ENCODE measurements around the gene SAPCD2.

The SAPCD2 gene

GRCh38 chr9:137051145-137051724 lies 19.1 kb downstream of the SAPCD2 start:
- in situ Hi-C loops (cut with HindIII; ENCODE audit: low pct_ligation_motif_present, low sequenced_read_pairs): no loop called here
- Histone ChIP-seq H3K27me3 (replicated peaks) (peaks cover 41% of the 10 kb centered on the region), H3K36me3 (replicated peaks) (no peaks in the 10 kb centered on the region), H3K27ac (no peak overlapping the region), H3K4me3 (ENCODE audit: low read depth, low read length) (no peak overlapping the region)
- no peak for TF ChIP-seq CTCF (IDR thresholded peaks at IDR 0.05; ENCODE audit: low read depth, low read length, missing control alignments)
- no peak for DNase-seq

GRCh38 chr9:137050570-137050969 lies 19.8 kb downstream of the SAPCD2 start:
- no peak overlapping the region for H3K27ac ChIP-seq
- TF ChIP-seq CTCF (IDR thresholded peaks at IDR 0.05; ENCODE audit: low read depth, low read length, missing control alignments): no peak
- no peak overlapping the region for H3K4me3 ChIP-seq (ENCODE audit: low read depth, low read length)
- H3K27me3 ChIP-seq (replicated peaks): peaks cover 41% of the 10 kb centered on the region
- no peak for DNase-seq
- in situ Hi-C loops (cut with HindIII; ENCODE audit: low pct_ligation_motif_present, low sequenced_read_pairs): no loop called here
- no peaks in the 10 kb centered on the region for H3K36me3 ChIP-seq (replicated peaks)

- TF ChIP-seq CTCF (IDR thresholded peaks at IDR 0.05; ENCODE audit: low read depth, low read length, missing control alignments): peak; percentile 66
- in situ Hi-C loops (cut with HindIII; ENCODE audit: low pct_ligation_motif_present, low sequenced_read_pairs): loop anchor here (25.0 kb wide), 2 partner anchors 112 to 237 kb away; partner anchors contain the start of genes C8G, FBXW5 and RABL6
- no peaks in the 10 kb centered on the region for H3K36me3 ChIP-seq (replicated peaks)
- H3K27me3 ChIP-seq (replicated peaks): peaks cover 40% of the 10 kb centered on the region
- no peak overlapping the region for H3K4me3 ChIP-seq (ENCODE audit: low read depth, low read length)
- DNase-seq: no peak
- no peak overlapping the region for H3K27ac ChIP-seq
Measured at GRCh38 chr9:137049544-137050449, 20.6 kb downstream of the SAPCD2 start.

- Histone ChIP-seq H3K27me3 (replicated peaks) (peaks cover 31% of the 10 kb centered on the region), H3K36me3 (replicated peaks) (no peaks in the 10 kb centered on the region), H3K27ac (no peak overlapping the region), H3K4me3 (ENCODE audit: low read depth, low read length) (no peak overlapping the region)
- DNase-seq: no peak
- in situ Hi-C loops (cut with HindIII; ENCODE audit: low pct_ligation_motif_present, low sequenced_read_pairs): loop anchor here (25.0 kb wide), 2 partner anchors 112 to 237 kb away; partner anchors contain the start of genes C8G, FBXW5 and RABL6
- no peak for TF ChIP-seq CTCF (IDR thresholded peaks at IDR 0.05; ENCODE audit: low read depth, low read length, missing control alignments)
Measured at GRCh38 chr9:137048655-137049543, 21.5 kb downstream of the SAPCD2 start.

GRCh38 chr9:137046088-137046787 lies 24.1 kb downstream of the SAPCD2 start, which contains the start of gene NPDC1:
Gene NPDC1, minus strand, starts transcription at chr9:137046177. Its CDS starts 188 bp downstream, at chr9:137045989.
- in situ Hi-C loops (cut with HindIII; ENCODE audit: low pct_ligation_motif_present, low sequenced_read_pairs): loop anchor here (25.0 kb wide), 2 partner anchors 109 to 234 kb away; partner anchors contain the start of genes C8G, FBXW5 and RABL6
- no peaks in the 10 kb centered on the region for H3K36me3 ChIP-seq (replicated peaks)
- H3K27ac ChIP-seq: no peak within 1 kb of the TSS
- peak within 1 kb of the TSS; percentile 54 for H3K4me3 ChIP-seq (ENCODE audit: low read depth, low read length)
- peak; percentile 92 for TF ChIP-seq CTCF (IDR thresholded peaks at IDR 0.05; ENCODE audit: low read depth, low read length, missing control alignments)
- peaks cover 11% of the 10 kb centered on the region for H3K27me3 ChIP-seq (replicated peaks)
- peak; percentile 60 for DNase-seq

Data from brain microvascular endothelial cell (primary cell).